PFSK-1 (cell line): Measurements from ENCODE around the gene FAM184B.

Experiments used
- POLR2AphosphoS5 ChIP-seq: IDR thresholded peaks from 2 replicates; pipeline ENCODE4 v1.6.1; 2012; ENCODE audit warnings: low read depth, mild to moderate bottlenecking, control low read depth, low read length, moderate library complexity
- SIN3A ChIP-seq: IDR thresholded peaks from 2 replicates; pipeline ENCODE4 v1.6.1; 2012; ENCODE audit warnings: mild to moderate bottlenecking, low read length, moderate library complexity, borderline replicate concordance; ENCODE audit not compliant: insufficient read depth
- TAF1 ChIP-seq: IDR thresholded peaks from 2 replicates; pipeline ENCODE4 v1.6.1; 2012; ENCODE audit warnings: low read length, control low read depth, borderline replicate concordance; ENCODE audit not compliant: insufficient read depth
- TF ChIP-seq, protein P1 (sequence below), 2 experiments: IDR thresholded peaks; 2 replicates each; pipeline versions ENCODE4 v1.6.1 to v1.8.0; 2011 to 2012; ENCODE audit warnings: low read depth in 2 of 2, low read length in 2 of 2, control low read depth in 1 of 2, inconsistent platforms in 1 of 2, mild to moderate bottlenecking in 1 of 2, moderate library complexity in 1 of 2; ENCODE audit not compliant: insufficient read depth in 1 of 2

DNA sequence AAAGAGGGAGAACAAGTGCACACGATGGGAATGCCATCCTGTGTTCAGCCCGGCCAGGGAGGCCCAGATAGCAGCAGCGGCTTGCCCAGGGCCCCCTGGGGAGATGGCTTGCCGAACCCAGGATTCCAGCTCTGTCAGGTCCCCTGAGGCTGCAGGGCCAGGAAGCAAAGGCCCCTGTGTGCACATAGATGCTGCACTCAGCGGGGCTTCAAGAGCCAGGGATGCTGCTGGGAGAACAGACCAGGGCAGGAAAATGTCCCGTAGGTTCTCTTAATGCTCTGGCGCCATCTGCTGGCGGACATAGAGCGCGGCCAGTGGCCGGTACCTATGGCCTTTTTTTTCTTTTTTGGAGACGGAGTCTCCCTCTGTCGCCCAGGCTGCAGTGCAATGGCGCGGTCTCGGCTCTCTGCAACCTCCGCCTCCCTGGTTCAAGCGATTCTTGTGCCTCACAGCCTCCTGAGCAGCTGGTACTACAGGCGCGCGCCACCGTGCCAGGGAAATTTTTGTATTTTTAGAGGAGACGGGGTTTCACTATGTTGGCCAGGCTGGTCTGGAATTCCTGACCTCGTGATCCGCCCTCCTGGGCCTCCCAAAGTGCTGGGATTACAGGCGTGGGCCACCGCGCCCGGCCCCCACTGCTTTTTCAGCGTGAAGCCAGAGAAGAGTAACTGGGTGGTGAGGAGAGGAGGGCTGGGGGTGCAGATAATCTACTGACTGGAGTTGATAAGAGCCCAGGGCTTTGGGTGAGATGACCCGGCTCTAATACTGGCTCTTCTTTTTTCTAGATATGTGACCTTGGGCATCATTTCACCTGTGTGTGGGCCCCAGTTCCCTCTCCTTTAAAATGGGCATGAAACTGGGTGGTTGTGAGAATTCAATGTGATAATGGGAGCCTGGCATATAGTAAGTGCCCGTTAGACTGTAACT lies 144.5 kb downstream of the FAM184B start:
- no peak for TF ChIP-seq POLR2AphosphoS5
- TF ChIP-seq TAF1 = no peak
- TF ChIP-seq SIN3A = no peak
- TF ChIP-seq, protein P1, sequence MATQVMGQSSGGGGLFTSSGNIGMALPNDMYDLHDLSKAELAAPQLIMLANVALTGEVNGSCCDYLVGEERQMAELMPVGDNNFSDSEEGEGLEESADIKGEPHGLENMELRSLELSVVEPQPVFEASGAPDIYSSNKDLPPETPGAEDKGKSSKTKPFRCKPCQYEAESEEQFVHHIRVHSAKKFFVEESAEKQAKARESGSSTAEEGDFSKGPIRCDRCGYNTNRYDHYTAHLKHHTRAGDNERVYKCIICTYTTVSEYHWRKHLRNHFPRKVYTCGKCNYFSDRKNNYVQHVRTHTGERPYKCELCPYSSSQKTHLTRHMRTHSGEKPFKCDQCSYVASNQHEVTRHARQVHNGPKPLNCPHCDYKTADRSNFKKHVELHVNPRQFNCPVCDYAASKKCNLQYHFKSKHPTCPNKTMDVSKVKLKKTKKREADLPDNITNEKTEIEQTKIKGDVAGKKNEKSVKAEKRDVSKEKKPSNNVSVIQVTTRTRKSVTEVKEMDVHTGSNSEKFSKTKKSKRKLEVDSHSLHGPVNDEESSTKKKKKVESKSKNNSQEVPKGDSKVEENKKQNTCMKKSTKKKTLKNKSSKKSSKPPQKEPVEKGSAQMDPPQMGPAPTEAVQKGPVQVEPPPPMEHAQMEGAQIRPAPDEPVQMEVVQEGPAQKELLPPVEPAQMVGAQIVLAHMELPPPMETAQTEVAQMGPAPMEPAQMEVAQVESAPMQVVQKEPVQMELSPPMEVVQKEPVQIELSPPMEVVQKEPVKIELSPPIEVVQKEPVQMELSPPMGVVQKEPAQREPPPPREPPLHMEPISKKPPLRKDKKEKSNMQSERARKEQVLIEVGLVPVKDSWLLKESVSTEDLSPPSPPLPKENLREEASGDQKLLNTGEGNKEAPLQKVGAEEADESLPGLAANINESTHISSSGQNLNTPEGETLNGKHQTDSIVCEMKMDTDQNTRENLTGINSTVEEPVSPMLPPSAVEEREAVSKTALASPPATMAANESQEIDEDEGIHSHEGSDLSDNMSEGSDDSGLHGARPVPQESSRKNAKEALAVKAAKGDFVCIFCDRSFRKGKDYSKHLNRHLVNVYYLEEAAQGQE (IDR thresholded peaks at IDR 0.05; ENCODE audit: insufficient read depth in 1 of 2, low read depth in 2 of 2, low read length in 2 of 2) = no peak
